Hematopoietic multipotent progenitor cell treated with erythropoietin and hydrocortisone succinate and interleukin-3 and kit ligand, for 4 days (in vitro differentiated cells): Measurements from ENCODE around the gene TSPAN14.

Experiments
- DNase-seq: peaks from one replicate; pipeline ENCODE4 v3.0.0-alpha.2; 2015

TSPAN14 gene

DNA sequence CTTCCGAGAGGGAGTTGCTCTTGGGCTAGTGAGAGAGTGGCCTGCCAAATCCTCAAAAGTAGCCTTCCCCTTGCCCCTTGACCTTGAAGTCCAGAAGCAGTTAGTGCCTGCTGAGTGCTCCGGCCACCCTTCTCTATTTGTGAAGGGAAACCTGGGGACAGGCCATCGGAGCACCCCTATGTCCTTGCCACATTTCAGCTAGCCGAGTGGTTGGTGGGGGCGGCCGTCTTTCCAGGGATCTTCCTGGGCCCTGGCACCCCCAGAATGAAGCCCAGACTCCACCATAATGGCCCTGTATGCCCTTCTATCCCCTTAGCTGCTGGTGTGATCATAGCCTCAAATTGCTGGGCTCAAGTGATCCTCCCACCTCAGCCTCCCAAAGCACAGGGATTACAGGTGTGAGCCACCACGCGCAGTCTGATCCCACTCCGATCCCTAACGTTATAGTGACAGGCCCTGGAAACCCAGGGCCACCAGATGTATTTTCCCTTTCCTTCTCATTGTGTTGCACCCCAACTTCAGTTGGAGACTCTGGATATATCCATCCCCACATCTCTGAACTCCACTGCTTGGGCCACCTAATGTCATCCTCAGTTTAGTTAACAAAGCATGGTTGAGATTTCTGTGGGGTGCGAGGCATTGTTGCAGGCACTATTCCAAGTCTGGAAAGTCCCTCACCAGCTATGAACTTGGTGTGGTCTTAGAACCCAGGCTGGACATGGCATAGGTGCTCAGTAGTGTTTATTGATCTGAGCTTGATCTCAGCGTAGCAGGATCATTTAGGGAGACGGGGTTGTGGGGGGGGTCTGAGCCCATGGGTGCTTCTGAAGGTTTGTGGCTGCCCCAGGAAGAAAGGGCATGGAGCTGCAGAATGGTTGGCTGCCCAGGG is 1.6 kb downstream of the TSPAN14 start:
- no peak for DNase-seq

DNA sequence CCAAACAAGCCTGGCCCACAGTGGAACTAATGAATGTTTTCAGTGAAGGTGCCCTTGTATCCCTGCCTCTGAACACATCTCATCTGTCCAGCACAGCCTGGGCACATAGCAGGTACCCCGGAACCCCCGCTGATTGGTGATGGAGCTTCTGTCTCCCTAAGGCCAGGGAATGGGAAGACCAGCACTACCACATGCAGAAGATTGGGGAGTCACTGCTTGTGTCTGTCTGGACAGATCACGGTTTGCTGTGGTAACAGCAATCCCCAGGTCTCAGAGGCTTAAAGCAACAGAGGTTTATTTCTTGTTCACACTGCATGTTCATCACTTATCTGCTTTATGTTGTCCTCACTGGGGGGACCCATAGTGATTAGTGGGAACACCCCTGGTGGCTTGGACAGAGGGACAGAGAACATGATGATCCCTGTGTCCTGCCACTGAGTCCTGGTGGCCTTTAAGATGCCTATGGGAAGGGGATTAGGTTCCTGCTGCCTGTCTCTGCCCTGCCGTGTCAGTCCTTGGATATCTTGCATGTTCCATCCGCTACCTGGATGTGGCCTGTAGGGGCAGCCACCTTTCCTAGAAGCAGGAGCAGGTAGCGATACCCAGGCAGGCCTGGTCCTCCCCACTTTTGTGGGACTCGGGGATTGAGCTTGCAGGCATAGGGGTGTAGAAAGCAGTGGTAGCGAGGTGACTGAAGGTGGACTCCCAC is 3.6 kb downstream of the TSPAN14 start:
- no peak for DNase-seq

- no peak for DNase-seq
These were observed 4.1 kb downstream of the TSPAN14 start for GRCh38 chr10:80458263-80458625.

GRCh38 chr10:80458638-80459037 is 4.5 kb downstream of the TSPAN14 start:
- DNase-seq, result no peak

DNA sequence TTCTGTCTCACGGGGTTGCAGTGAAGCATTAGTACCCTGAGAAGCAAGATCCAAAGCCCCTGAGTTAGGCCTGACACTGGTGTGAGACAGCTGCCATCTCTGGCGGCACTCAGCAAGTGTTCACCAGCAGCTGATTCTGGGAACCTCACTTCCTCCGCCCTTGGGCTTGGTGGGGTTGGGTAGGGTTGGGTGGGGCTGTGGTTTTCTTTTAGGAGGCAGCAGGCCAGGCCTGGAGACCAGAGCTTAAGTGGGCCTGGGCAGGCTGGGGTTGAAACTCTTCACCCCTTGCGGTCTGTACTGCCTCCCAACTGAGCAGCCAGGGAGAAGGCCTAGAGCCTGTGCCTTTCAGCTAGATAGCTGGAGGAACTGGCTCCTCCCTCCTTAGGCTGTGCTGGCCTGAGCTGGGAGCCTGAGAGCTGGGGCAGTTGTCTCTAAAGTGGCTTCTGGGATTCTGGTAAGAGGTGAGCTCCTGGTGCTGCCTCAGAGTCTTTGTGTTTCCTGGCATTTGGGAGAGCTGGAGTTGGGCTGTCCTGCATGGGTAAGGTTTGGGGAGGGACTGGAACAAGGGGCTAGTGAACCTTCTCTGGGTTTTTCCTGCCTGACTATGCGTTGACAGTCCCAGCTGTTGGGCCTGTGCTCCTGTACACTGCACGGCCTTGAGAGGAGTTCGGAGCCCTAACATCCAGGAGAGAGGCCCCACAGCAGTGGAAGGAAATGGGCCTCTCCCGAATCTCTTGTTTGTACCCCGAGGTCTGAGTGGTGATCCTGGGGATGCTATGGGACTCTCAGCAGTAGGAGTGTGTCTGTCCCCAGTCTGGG is 5.1 kb downstream of the TSPAN14 start:
- peak; percentile 99 for DNase-seq

- peak; percentile 46 for DNase-seq
These were observed 6.5 kb downstream of the TSPAN14 start for GRCh38 chr10:80460399-80461207.

DNA sequence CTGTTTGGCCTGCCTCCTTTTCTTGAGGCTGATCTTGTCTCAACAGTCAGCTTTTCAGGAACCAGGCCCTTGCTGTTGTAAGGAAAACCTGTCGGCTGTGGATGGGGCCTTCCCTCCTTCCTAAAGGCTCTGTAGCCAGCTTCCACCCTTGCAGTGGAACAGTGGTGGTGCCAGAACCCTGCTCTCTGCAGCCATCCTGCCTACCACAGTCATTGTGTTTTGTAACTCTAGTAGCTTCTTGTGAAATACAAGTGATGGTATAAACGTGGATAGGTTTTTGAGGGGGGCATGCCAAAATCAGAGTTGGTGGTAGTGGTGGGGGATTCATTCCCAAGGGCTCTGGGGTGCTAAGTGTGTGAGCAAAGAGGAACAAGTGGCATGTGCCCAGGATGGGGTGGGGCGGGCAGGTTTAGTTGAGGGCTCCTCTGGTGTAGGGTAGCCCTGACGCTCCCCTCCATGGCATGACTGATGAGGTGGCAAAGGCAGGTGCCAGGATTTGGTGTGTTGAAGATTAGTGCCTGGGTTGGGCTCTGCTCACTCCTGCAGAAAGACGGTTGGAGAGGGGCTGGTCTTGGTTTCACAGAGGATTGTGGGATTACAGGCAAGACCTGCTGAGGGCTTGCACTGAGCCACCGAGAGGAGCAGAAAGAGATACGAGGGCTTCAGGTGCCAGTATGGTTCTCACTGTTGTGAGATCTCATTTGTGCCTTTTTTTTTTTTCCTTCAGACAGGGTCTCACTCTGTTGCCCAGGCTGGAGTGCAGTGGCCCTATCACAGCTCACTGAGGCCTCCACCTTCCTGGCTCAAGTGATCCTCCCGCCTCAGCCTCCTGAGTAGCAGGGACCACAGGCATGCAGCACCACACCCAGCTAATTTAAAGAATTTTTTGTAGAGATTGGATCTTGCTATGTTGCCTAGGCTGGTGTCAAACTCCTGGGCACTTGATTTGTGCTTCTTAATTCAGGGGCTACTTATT is 7.4 kb downstream of the TSPAN14 start:
- peak; percentile 52 for DNase-seq

DNA sequence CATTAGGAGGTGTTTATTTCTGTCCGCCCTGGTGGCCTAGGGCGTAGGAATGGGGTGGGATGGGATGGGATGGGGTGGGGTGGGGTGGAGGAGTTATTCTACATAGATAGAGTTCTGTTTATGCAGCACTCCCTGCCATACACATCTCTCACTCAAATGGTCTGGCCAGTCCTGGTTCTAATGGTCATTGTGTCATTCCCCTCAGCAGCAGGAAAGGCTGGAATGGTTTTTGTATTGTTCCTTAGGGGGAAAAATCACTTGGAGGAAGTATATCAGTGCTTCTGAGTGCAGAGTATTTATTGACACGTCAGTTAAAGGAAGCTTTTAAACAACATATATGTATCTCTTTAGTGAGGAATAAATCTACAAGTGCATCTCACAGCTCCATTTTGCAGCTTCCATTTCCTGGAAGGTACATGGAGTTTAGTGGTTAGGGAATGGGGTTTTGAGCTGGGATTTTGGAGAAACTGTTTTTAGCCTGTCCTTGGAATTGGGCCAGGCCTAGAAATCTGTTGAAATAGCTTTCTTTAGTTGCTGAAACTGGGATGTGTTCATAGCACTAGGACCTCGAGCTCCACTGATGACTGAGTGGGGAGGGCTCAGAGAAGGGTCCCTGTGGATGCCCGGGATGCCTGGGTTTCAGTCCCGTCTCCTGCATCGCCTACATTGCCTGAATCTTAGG is 8.3 kb downstream of the TSPAN14 start:
- DNase-seq, result no peak

GRCh38 chr10:80462981-80463741 is 9.1 kb downstream of the TSPAN14 start:
- DNase-seq, result peak; percentile 15

DNA sequence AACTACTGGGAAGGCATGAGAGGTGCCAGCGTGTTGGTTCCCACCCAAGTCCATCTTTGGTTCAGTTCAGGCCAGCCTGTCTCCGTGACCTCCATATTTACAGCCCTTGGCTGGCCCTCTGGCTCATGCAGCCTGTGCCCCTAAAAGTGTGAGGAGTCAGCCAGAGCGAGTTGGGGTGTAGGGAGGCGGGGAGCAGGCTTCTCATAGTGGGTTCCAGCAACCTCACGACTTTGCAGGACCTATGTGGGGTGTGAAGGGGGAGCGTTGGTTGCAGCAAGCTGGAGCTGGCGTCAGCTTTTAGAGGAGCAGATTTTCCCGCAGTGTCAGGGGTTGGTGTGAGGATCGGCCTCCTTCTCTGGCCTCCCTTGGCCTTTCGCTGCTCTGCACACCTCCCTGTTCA is 9.8 kb downstream of the TSPAN14 start:
- DNase-seq, result no peak

GRCh38 chr10:80464557-80465450 is 10.7 kb downstream of the TSPAN14 start:
- peak; percentile 32 for DNase-seq

DNA sequence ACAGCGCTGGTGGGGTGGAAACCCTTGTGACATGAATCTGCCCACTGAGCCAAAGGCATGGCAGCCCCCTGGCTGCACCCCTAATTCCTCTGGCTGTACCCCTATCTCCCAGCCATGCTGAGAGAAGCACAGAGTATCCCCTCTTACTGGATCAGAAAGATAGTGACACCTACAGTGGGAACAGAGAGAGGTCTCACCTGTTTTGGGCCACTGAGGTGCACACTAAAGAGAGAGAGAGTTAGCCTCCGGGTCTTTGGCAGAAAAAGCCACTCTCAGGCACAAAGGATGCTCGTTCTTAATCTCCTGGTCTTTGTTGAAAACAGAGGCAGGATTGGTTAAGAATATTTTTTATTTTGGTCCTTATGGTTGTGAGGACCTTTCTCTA is 11.3 kb downstream of the TSPAN14 start:
- no peak for DNase-seq

GRCh38 chr10:80465839-80466590 is 11.9 kb downstream of the TSPAN14 start:
- peak; percentile 48 for DNase-seq

DNA sequence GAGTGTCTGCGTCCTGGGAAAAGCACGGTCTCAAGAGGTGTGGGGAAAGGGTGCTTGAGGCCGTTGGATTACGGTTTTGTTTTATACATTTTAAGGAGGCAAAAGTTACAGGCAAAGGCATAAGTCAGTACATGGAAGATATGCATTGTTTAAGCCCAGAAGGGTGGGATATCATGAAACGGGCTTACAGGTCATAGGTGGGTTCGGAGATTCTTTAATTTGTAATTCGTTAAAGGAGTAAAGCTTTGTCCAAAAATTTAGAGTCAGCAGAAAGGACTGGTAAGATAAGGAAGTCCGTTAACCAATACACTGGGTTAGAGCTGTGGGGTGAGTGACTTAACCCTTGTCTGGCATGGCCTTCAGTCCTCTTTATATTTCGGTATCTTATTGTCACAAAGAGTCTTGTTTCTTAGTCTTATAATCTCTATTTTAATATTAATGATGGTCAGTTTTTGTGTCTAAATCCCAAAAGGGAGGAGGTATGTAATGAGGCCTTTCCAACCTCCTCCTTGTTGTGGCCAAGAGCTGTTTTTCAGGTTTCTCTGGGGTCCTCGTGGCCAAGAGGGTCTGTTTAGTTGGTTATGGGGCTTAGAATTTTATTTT is 12.7 kb downstream of the TSPAN14 start:
- DNase-seq, result peak; percentile 85

- peak; percentile 90 for DNase-seq
These were observed 13.9 kb downstream of the TSPAN14 start for GRCh38 chr10:80468002-80468401.

GRCh38 chr10:80468806-80469421 is 14.8 kb downstream of the TSPAN14 start:
- DNase-seq, result peak; percentile 18

- no peak for DNase-seq
These were observed 16.2 kb downstream of the TSPAN14 start for GRCh38 chr10:80470266-80470665.
